Superior temporal gyrus (tissue), 1 donor: ENCODE measurements around the gene RAVER1.
"Not testable (repeated sequence)": the region's sequence is repeated elsewhere in the genome, so short reads cannot be mapped to it uniquely, and the experiment has no call there.

ENCODE experiments used
- DNase-seq: peaks from one replicate; pipeline ENCODE4 v3.0.0-alpha.2; 2016; ENCODE audit errors: extremely low spot score

Gene RAVER1

DNA sequence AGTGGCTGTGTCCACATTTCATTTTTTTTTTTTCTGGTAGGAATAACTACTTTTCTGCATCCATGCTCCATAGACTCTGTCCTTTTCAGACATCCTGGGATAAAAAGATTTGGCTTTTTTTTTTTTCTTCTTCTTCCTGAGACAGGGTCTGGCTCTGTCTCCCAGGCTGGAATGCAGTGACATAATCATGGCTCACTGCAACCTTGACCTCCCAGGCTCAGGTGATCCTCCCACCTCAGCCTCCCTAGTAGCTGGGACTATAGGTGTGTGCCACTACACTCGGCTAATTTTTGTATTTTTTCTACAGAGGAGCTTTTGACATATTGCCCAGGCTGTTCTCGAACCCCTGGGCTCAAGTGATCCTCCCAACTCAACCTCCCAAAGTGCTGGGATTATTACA, 10.2 kb upstream of the RAVER1 start:
- DNase-seq: no peak

- DNase-seq: no peak
Measured at GRCh38 chr19:10339977-10340376, 6.6 kb upstream of the RAVER1 start.

DNA sequence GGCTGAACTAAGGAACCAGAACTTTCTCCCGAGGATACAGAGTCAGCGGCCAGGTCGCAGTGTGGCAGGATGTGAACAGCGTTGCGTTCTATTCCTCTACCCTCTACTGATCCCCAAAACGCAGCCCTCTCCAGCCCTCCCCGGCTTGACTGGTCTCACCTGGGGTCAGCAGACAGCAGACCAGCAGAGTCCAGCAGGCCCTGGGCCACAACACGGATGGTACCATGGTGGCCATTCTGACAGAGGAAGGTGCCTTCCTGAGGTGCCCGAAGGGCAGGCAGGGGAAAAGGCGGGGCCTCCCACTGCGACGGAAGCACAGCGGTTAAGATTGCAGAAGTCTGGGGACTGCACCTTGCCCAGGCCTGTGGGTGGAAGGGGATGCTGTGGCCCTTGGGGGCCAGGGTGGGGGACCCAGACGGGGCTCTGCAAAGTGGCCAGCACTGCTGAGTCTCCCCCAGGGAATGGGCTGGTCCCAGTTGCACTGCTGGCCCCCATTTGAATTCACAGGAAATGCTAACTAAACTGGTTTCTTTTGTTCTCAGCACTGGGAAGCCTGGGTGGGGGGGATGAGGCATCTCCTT, 6.1 kb upstream of the RAVER1 start, which contains the start of gene ICAM3:
Gene ICAM3 (minus strand): TSS at position 245 of the 581 bp plus-strand sequence. CDS start 10 bp downstream, at position 235.
- DNase-seq: no peak

GRCh38 chr19:10338940-10339339, 5.6 kb upstream of the RAVER1 start:
- DNase-seq: no peak

- DNase-seq: not testable (repeated sequence)
Measured at GRCh38 chr19:10336725-10337124, 3.4 kb upstream of the RAVER1 start.

DNA sequence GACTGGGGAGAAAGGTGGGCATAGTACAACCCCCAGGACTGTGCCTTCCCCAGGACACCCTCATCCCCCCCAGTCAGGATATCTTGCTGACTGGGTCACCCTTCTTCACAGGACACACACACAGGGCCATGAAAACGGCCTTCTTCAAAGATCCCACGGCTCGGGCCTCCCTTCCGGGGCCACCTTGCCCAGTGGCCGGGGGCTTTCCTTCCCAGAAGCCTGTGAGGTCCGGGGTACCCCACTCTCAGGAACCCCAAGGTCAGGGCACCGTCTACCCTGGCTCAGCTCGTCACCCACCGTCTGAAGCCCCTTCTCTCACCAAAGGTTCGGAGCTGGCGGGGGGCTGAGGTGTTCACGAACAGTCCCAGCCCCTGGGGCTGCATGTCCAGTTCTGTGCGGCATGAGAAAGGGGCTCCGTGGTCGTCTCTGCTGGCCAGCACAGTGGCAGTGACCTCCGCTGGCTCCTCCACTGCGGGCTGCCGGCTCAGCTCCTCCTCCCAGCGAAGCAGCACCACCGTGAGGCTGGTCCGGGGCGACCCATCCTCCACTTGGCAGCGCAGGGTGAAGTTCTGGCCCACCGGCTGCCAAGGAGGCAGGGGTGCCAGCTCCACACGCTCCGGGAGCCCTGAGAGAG, 2.1 kb upstream of the RAVER1 start:
- DNase-seq: no peak

- DNase-seq: peak; percentile 64
Measured at GRCh38 chr19:10334588-10335351, 1.4 kb upstream of the RAVER1 start.

GRCh38 chr19:10333758-10334587, 644 bp upstream of the RAVER1 start:
- DNase-seq: no peak

- no peak for DNase-seq
Measured at GRCh38 chr19:10332158-10332964, 968 bp downstream of the RAVER1 start.

DNA sequence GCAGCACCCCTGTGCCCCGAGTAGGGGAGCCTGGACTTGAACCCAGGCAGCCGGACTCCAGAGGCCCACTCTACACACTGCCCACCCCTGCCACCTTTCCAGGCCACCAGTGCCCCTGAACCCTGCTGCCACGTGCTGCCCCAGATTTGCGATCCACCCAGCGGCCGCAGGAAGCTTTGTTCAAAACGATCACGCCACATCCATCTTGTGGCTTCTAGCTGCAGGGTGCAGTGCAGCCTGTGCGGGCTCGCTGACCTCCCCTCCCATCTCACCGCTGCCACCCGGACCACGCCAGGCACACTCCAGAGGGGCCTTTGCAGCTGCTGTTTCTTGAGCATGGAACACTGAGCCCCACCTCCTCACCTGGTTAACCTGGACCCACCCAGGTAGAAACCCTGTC, 3.8 kb downstream of the RAVER1 start:
- DNase-seq: no peak

GRCh38 chr19:10328558-10329429, 4.5 kb downstream of the RAVER1 start:
- DNase-seq: no peak

DNA sequence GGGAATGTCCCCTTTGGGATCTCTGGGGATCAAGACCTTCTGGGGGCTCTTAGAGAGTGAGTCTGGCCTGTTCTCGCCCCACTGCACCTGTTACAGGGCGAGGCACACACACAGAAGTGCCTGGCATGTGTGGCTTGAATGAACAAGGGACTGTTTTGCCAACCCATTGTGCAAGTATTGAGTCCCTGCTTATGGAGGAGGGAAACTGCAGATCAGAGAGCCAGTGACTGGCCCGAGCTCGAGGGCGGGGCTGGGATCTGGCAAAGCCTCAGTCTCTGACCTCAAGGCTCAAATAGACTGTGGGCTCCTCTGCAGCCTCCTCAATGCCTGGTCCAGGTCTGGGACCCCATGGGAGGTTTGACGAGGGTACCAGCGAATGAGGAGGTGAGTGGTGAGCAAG, 5.5 kb downstream of the RAVER1 start:
- DNase-seq: no peak

DNA sequence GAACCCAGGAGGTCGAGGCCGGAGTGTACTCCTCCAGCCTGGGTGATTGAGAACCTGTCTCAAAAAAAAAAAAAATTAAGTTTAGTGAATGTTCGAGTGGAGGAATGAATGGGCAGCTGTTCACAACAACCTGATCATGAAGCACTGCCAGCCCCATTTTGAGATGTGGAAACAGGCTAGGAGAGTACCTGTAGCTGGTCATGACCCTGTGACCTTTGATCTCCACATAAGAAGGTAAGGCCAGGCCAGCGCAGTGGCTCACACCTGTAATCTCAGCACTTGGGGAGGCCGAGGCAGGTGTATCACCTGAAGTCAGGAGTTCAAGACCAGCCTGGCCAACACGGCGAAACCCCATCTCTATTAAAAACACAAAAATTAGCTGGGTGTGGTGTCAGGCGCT, 7.6 kb downstream of the RAVER1 start:
- no peak for DNase-seq

DNA sequence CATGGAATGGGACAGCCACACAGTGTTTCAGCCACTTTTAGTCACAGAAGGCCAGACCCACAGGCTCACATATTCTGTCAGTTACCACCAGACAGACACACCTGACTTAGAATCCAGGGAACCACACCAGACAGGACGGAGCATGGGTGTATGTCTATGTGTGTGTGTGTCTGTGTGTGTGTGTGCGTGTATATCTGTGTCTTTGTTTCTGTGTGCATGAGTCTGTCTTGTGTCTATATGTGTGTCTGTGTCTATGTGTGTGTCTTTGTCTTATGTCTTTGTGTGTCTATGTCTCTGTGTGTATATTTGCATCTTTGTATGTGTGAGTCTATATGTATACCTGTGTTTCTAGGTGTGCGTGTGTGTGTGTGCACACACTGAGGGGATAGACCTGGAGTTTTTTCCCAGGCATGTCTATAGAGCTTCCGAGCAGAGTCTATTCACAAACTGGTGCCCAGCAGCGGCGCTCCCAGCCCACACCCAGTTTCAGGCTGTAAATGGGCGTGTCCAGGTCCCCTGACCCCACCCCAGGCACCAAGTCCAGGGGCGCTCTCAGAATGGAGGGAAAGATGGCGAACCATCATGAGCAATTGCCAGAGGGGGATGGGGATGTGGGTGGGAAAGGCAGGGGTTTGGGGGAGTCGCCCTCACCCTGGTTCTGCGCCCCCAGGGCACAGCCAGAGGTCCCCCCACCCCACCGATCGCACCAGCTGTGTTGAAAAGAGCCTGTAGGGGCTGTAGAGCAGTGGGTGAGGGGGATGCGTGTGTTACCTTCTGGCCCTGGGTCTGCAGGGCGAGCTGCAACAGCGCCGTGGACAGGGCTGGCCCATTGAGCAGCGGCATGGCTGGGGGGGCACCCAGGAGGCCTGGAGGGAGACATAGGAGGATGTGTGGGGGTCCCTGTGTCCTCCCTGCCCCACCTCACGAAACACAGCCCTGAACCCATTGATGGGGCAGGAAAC, 11.2 kb downstream of the RAVER1 start:
- no peak for DNase-seq

DNA sequence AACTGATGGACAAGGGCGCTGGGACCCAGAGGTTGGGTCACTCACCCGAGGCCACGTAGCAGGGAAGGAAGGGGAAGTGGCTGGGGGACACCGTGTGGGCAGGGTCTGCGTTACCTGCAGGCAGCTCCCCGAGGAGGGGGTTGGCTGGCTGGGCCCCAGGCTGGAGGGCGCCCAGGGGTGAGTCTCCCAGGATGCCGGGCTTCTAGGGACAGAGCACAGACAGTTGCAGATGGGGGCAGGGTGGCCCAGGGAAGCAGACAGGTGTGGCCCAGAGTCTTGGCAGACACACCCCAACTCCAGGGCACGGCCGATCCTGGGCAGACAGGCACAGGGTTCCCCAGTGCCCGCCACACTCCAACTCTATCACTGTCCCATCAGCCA, 11.9 kb downstream of the RAVER1 start:
- DNase-seq: no peak

DNA sequence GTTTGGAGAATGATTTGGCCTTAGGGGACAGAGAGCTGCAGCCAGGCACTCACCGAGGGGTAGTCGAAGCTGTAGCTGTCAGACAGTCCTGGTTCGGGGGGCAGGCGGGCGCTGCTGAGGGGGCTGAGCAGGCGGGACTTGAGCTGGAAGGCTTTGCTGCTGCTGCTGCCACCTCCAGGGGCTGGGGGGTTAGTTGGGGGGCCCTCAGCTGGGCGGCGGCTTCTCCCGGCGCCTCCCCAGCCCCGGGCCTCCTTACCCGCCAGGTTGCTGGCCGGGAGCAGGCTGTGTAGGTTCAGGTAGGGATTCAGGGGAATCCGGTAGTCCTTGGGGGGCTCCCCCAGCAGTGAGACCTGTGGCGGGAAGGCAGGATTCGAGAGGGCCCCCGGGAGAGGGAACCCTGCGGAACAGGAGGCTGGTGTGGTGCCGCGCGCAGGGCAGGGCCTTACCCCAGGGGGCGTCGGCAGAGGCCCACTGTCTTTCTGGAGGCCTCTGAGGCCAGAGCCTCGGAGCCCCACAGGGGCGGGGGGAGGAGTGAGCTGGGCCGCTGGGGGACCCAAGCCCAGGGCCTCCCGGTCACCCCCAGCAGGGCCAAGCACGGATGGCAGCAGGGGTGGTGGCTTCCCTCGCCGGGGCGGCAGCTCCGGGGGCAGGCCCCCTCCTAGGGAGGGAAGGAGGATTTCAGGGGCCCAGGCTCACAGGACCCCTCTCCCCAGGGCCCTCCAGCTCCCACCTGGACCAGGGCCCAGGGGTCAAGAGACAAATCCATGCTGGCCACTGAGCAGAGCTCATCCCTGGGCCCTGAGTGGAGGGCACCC, 12.5 kb downstream of the RAVER1 start:
- no peak for DNase-seq

DNA sequence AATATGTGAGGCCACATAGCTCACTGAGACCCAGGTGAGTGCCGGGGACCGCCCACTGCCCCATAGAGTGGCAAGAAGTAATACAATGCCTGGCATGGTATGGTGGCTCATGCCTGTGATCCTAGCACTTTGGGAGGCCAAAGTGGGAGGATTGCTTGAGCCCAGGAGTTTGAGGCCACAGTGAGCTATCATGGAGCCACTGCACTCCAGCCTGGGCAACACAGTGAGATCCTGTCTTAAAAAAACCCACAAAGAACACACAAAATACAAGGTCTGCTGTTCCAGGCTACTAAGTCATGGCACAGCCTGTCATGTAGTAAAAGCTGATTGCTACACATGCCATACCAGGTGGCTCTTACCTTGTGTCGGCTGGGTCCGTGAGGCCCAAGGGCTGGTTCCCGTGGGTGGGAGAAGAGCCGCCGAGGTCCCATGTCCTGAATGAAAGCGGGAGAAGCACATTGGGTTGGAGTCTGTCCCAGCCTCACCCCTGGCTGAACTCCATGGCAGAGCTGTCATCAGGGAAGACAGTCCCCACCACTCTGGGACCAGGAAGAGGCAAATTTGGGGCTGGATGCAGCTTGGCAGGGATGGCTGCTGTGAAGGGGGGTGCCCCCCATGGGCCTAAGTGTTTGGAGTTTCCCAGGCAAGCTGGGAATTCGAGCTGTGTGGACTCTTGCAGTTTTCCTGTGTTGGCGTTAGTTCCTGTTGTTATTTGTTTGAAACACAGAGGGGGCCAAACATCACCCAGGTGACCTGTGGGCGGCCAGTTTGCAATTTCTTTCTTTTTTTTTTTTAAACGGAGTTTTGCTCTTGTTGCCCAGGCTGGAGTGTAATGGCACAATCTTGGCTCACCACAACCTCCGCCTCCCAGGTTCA, 14.3 kb downstream of the RAVER1 start:
- DNase-seq: no peak
